Activated T-helper 9 cell treated with anti-CD3 and anti-CD28 coated beads, Interleukin-2, amount 50 U/mL, for 16 hours (primary cell): Measurements from ENCODE around the gene HLX.

Experiments used
- DNase-seq: peaks from one replicate; pipeline ENCODE4 v3.0.0-alpha.2; 2020; ENCODE audit warnings: low read depth

Gene HLX

GRCh38 chr1:220879076-220879508 lies at the start of gene HLX:
TSS of gene HLX (plus strand) at chr1:220879443. CDS start at chr1:220879858, 415 bp downstream.
- no peak for DNase-seq

GRCh38 chr1:220833436-220833835 lies 45.8 kb upstream of the HLX start:
- DNase-seq, result no peak

GRCh38 chr1:220834155-220834870 lies 44.9 kb upstream of the HLX start:
- no peak for DNase-seq

GRCh38 chr1:220838578-220838977 lies 40.7 kb upstream of the HLX start:
- no peak for DNase-seq

GRCh38 chr1:220839474-220839873 lies 39.8 kb upstream of the HLX start:
- no peak for DNase-seq

GRCh38 chr1:220841293-220841692 lies 38.0 kb upstream of the HLX start:
- DNase-seq, result no peak

GRCh38 chr1:220843481-220844011 lies 35.7 kb upstream of the HLX start:
- no peak for DNase-seq

GRCh38 chr1:220852408-220852807 lies 26.8 kb upstream of the HLX start:
- no peak for DNase-seq

GRCh38 chr1:220872296-220872695 lies 6.9 kb upstream of the HLX start:
- no peak for DNase-seq

- no peak for DNase-seq
Observed at GRCh38 chr1:220873087-220873486, 6.2 kb upstream of the HLX start.

- no peak for DNase-seq
Observed at GRCh38 chr1:220873868-220874655, 5.2 kb upstream of the HLX start.

- no peak for DNase-seq
Observed at GRCh38 chr1:220875260-220875659, 4.0 kb upstream of the HLX start.

GRCh38 chr1:220876511-220877376 lies 2.5 kb upstream of the HLX start:
- DNase-seq, result no peak

- no peak for DNase-seq
Observed at GRCh38 chr1:220877377-220878095, 1.7 kb upstream of the HLX start.

GRCh38 chr1:220878191-220879075 lies 810 bp upstream of the HLX start:
- no peak for DNase-seq

GRCh38 chr1:220879509-220880361 lies 492 bp downstream of the HLX start:
- no peak for DNase-seq

GRCh38 chr1:220880362-220880670 lies 1.1 kb downstream of the HLX start:
- DNase-seq, result no peak

GRCh38 chr1:220880726-220881506 lies 1.7 kb downstream of the HLX start:
- DNase-seq, result no peak
